ENCODE measurements around the gene LRRC34.
A peak's percentile ranks its signal among the peaks of the same experiment; 100 is the strongest.

DNA sequence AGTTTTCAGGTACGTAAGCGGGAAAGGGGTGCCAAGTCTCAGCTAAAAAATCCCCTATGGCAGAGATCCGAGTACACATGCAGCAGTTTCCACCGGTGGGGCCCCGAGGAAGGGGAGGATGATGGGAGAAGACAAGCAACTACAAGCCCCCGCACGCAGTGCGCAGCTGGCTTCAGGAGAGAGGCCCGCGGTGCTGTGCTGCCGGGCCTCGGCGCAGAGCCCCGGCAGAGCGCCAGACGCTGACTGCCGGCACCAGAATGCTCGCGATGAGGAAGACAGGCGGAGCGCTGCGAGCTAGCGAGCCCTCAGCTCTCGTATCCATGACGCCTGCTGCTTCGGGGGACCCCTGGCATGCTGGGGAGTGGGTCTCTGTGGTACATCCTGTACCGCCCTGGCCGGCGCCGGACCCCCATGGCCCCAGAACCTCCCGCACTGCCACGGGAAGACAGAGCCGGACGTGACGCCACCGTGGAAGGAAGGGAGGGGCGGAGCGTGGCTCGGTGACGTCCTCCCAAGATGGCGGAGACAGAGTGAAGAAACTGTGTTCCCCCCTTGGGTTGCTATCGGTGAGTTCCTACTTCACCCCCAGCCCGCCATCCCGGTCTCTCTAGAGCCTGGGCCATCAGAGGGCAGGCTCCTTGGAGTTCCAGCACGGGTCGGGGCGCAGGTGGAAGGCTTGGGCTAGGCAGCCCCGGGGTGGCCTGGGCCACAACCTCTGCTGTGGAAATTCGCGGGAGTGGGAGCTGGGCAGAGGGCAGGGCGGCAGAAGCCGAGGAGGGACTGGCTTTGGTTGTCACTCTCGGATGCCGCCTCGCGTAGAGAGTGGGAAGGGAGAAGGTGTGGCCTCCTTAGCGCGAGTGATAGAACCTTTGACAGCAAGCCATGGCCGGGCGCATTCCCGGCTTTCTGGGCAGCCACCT lies 39.5 kb downstream of the LRRC34 start, which contains the start of gene MYNN:
- TF ChIP-seq CTCF (IDR thresholded peaks at IDR 0.05; ENCODE audit: low read depth, low read length, missing input control) (peak; percentile 13), REST (IDR thresholded peaks at IDR 0.05) (peak; percentile 81), RAD21 (IDR thresholded peaks at IDR 0.05) (no peak), EGR1 (IDR thresholded peaks at IDR 0.05; ENCODE audit: low read depth in 2 of 2) (peak; percentile 11 to 64), SP1 (IDR thresholded peaks at IDR 0.05) (peak; percentile 44), FOXA1 (IDR thresholded peaks at IDR 0.05) (no peak), ZBTB33 (IDR thresholded peaks at IDR 0.05) (peak; percentile 87), YY1 (IDR thresholded peaks at IDR 0.05) (peak; percentile 99)
- TF ChIP-seq, protein P1, sequence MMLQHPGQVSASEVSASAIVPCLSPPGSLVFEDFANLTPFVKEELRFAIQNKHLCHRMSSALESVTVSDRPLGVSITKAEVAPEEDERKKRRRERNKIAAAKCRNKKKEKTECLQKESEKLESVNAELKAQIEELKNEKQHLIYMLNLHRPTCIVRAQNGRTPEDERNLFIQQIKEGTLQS (IDR thresholded peaks at IDR 0.05), result peak; percentile 73
- TF ChIP-seq, protein P2, sequence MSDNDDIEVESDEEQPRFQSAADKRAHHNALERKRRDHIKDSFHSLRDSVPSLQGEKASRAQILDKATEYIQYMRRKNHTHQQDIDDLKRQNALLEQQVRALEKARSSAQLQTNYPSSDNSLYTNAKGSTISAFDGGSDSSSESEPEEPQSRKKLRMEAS (IDR thresholded peaks at IDR 0.05), result peak; percentile 35

All from liver (tissue), 3 donors.